Mucosa of descending colon (tissue), 3 donors: Measurements from ENCODE around the gene MSH2. TPM values are rescaled to one million over a fixed set of nuclear protein-coding genes. Genes with fewer than 3 reads are reported as not detected.
A peak's percentile ranks its signal among the peaks of the same experiment; 100 is the strongest.
"Not testable (repeated sequence)": the region's sequence is repeated elsewhere in the genome, so short reads cannot be mapped to it uniquely, and the experiment has no call there.

Experiments
- ATAC-seq: fragments of 200-7000 bp; cut with Tn5 transposase; one replicate; pipeline ENCODE4 v1.9.1; 2020; ENCODE audit warnings: mild to moderate bottlenecking, moderate library complexity
- DNase-seq, 3 donors: peaks; one replicate each; pipeline ENCODE4 v3.0.0-alpha.2; 2020
- H3K36me3 ChIP-seq: fragments of 200-600 bp; one replicate; pipeline ENCODE4 v1.8.0; 2021; ENCODE audit warnings: low read depth, mild to moderate bottlenecking
- H3K4me1 ChIP-seq: fragments of 200-600 bp; one replicate; pipeline ENCODE4 v1.8.0; 2021; ENCODE audit warnings: low read depth, mild to moderate bottlenecking
- H3K4me3 ChIP-seq: fragments of 200-600 bp; one replicate; pipeline ENCODE4 v1.8.0; 2021; ENCODE audit warnings: mild to moderate bottlenecking
- H3K9me3 ChIP-seq: fragments of 200-600 bp; one replicate; pipeline ENCODE4 v1.8.0; 2021; ENCODE audit warnings: mild to moderate bottlenecking
- CTCF ChIP-seq: fragments of 200-600 bp; IDR thresholded peaks from one replicate; pipeline ENCODE4 v1.8.0; 2022; ENCODE audit warnings: antibody characterized with exemption, mild to moderate bottlenecking
- intact Hi-C, 2 donors: fragments of 100-400 bp; cut with DNase I in 1 of 2; cut with micrococcal nuclease in 1 of 2; formaldehyde crosslinking; loops; one replicate each; pipeline versions ENCODE4 v1.11.0 to v1.11.1; 2022; cut with DNase I, micrococcal nuclease
- total RNA-seq, 3 donors: library from RNA; stranded (reverse); fragmentation: NEBNext Ultra II Directional in 2 of 3; extraction: Animal tissue kit (Norgen Biotek cat#: 25700) in 2 of 3; gene quantifications; one replicate each; pipeline versions ENCODE4 v1.2.1 to v1.2.4, GENCODE V29; 2021 to 2023
- donor health status: DM: no; HTN: no; CAD: no; lungs with moderate emphysema.
- donor health status: DM: no; HTN: no; CAD: no.
- donor health status: DM: no; HTN: yes; CAD: no.

The MSH2 gene
- total RNA-seq, 3 donors from 2014 or later: 10.7 to 17.4 (median 12.8) TPM

GRCh38 chr2:47402555-47402804, 476 bp upstream of the MSH2 start:
- H3K36me3 ChIP-seq: no peaks in the 10 kb centered on the region
- DNase-seq: no peak
- H3K4me1 ChIP-seq: peaks cover 15% of the 10 kb centered on the region
- H3K9me3 ChIP-seq: no peaks in the 10 kb centered on the region
- peak overlapping the region; percentile 69 for H3K4me3 ChIP-seq
- no peak for TF ChIP-seq CTCF
- intact Hi-C loops: no loop called here
- ATAC-seq: peak; percentile 40

GRCh38 chr2:47403609-47404193, 745 bp downstream of the MSH2 start:
- no peak for TF ChIP-seq CTCF
- intact Hi-C loops: no loop called here
- Histone ChIP-seq H3K4me3 (peak overlapping the region; percentile 69), H3K4me1 (peaks cover 15% of the 10 kb centered on the region), H3K9me3 (no peaks in the 10 kb centered on the region), H3K36me3 (no peaks in the 10 kb centered on the region)
- ATAC-seq (peak; percentile 4), DNase-seq (no peak)

GRCh38 chr2:47404356-47404755, 1.4 kb downstream of the MSH2 start:
- no peak for TF ChIP-seq CTCF
- Histone ChIP-seq H3K4me1 (peaks cover 15% of the 10 kb centered on the region), H3K4me3 (no peak overlapping the region), H3K36me3 (no peaks in the 10 kb centered on the region), H3K9me3 (no peaks in the 10 kb centered on the region)
- intact Hi-C loops: no loop called here
- DNase-seq (peak in 1 of 3 donors; percentile 40), ATAC-seq (peak; percentile 2)

- TF ChIP-seq CTCF: no peak
- DNase-seq (no peak), ATAC-seq (no peak)
- intact Hi-C loops: no loop called here
- peaks cover 15% of the 10 kb centered on the region for H3K4me1 ChIP-seq
- H3K4me3 ChIP-seq: no peak overlapping the region
- no peaks in the 10 kb centered on the region for H3K9me3 ChIP-seq
- H3K36me3 ChIP-seq: no peaks in the 10 kb centered on the region
Measured at GRCh38 chr2:47405757-47406156, 2.8 kb downstream of the MSH2 start.

- DNase-seq, H3K36me3 ChIP-seq, ATAC-seq, H3K4me3 ChIP-seq, H3K9me3 ChIP-seq, intact Hi-C loops: not testable (repeated sequence)
- H3K4me1 ChIP-seq: peaks cover 15% of the 10 kb centered on the region
Measured at GRCh38 chr2:47406649-47407330, 3.8 kb downstream of the MSH2 start.

GRCh38 chr2:47407976-47408375, 5.0 kb downstream of the MSH2 start:
- H3K4me1 ChIP-seq: peaks cover 11% of the 10 kb centered on the region
- H3K9me3 ChIP-seq, DNase-seq, H3K4me3 ChIP-seq, H3K36me3 ChIP-seq, ATAC-seq, intact Hi-C loops: not testable (repeated sequence)
